B cell (primary cell): ENCODE measurements around the gene MAP3K2.
"Not testable (repeated sequence)": the region's sequence is repeated elsewhere in the genome, so short reads cannot be mapped to it uniquely, and the experiment has no call there.

Experiments
- EZH2 ChIP-seq: IDR thresholded peaks from 2 replicates; pipeline ENCODE4 v1.6.1; 2012; ENCODE audit warnings: borderline replicate concordance, low read depth, mild to moderate bottlenecking, moderate library complexity, low read length; ENCODE audit not compliant: insufficient read depth, poor library complexity, severe bottlenecking
- TF ChIP-seq, protein P1 (sequence below): fragments of 200-600 bp; IDR thresholded peaks from one replicate; pipeline ENCODE4 v1.8.0; 2022; ENCODE audit warnings: antibody characterized with exemption, mild to moderate bottlenecking

DNA sequence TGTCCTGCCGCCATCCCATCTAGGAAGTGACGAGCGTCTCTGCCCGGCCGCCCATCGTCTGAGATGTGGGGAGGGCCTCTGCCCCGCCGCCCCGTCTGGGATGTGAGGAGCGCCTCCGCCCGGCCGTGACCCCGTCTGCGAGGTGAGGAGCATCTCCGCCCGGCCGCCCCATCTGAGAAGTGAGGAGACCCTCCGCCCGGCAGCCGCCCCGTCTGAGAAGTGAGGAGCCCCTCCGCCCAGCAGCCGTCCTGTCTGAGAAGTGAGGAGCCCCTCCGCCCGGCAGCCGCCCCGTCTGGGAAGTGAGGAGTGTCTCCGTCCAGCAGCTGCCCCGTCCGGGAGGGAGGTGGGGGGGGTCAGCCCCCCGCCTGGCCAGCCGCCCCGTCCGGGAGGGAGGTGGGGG, 34.6 kb downstream of the MAP3K2 start:
- TF ChIP-seq, protein P1, sequence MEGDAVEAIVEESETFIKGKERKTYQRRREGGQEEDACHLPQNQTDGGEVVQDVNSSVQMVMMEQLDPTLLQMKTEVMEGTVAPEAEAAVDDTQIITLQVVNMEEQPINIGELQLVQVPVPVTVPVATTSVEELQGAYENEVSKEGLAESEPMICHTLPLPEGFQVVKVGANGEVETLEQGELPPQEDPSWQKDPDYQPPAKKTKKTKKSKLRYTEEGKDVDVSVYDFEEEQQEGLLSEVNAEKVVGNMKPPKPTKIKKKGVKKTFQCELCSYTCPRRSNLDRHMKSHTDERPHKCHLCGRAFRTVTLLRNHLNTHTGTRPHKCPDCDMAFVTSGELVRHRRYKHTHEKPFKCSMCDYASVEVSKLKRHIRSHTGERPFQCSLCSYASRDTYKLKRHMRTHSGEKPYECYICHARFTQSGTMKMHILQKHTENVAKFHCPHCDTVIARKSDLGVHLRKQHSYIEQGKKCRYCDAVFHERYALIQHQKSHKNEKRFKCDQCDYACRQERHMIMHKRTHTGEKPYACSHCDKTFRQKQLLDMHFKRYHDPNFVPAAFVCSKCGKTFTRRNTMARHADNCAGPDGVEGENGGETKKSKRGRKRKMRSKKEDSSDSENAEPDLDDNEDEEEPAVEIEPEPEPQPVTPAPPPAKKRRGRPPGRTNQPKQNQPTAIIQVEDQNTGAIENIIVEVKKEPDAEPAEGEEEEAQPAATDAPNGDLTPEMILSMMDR = not testable (repeated sequence)
- TF ChIP-seq EZH2 = not testable (repeated sequence)
